GM21786 (cell line): ENCODE data around the gene CPNE6.

Experiments
- ATAC-seq: cut with Tn5 transposase; IDR thresholded peaks from one replicate; pipeline ENCODE4 v1.9.1; 2021; ENCODE audit not compliant: unreplicated experiment

CPNE6 gene

DNA sequence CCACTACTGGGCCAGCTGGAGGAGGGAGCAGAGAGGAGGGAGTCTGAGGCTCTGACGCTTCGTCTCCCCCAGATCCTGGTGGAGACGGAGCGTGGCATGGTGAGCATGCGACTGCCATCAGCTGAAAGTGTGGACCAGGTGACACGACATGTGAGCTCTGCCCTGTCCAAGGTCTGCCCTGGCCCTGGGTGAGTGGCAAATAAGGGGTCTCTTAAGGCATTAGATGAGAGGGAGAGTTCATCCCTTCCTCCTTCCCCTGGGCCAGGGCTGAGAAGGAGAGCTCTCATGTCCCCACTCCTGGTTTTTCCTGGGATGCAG lies 17.1 kb upstream of the CPNE6 start:
- no peak for ATAC-seq

DNA sequence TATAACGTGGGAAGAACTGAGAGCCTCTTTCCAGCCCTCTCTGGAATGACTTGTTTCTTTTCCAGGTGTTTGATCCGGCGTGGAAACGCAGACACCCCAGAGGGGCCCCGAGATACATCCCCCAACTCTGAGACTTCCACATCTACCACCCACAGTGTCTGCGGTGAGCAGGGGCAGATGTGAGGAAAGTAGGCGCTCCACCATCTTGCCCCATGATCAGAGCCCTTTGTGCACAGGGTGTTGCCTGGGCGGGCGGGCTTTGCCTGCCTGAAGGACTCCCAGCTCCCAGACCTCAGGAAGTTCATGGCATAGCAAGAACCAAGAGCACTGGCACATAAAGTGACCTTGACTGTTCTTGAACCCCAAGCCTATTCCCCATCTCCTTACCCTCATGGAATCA lies 16.7 kb upstream of the CPNE6 start:
- ATAC-seq, result no peak

DNA sequence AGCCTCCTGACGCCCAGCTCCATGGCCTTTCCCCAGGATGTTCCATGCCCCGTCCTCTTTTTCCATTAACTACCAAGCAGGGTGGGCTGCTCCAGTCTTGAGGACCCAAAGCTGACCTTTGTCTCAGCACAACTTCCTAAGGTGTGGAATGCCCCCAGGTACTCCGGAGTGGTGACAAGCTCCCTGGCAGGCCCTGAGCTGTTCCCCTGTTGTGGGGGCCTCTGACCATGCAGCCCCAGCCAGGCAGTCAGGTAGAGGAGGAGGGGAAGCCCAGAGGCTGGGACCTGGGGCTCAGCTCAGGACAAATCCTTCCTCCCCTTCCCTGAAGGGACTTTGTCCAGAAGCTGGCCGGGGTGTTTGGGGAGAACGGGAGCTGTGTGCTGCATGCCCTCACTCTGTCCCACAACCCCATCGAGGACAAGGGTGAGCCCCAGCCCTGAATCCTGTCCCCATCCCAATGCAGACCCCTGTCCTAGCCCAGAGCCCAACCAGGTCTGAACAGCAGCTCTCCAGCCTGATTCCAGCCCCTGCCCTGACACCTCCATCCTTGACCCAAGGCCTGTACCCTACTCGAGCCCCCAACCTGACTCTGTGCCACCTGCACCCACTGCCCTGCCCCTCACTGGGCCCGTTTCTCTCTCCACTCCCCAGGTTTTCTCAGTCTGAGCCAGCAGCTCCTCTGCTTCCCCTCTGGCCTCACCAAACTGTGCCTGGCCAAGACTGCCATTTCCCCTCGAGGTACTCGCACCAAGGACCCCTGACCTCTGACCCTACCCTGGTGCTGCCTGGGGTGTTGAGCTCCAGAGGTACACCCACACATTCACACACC lies 15.2 kb upstream of the CPNE6 start:
- no peak for ATAC-seq

DNA sequence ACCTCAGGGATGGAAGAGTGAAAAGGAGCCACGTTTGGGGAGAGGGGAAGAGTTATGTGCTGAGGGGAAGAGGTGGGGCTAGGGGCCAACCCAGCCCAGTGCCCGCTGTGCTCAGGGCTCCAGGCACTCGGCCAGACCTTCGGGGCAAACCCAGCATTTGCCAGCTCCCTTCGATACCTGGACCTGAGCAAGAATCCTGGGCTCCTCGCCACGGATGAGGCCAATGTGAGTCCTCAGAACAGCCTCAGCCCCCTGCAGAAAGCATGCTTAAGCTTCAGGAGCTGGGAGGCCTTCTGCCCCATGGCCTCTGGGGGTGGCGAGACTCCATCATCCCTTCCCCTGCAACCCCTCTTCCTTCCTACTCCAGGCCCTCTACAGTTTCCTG lies 14.6 kb upstream of the CPNE6 start:
- ATAC-seq, result no peak

DNA sequence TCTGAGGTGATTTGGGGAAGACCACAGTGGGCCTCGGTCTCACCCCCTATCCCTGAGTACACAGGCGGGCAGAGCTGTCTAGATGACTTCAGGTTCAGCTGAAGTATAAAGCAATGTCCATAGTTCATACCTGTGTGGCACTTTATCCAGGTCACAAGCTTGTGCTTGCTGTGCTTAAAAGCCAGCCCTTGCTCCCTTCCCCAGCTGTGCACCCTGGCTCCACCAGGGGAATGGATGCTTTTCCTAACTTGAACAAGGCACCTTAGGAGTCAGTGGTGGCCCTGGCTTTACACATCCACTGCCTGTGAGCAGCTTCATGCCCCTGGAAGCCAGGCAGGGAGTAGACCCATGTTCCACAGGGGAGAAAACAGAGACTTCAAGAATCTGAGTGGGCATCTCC lies 14.1 kb upstream of the CPNE6 start:
- no peak for ATAC-seq

DNA sequence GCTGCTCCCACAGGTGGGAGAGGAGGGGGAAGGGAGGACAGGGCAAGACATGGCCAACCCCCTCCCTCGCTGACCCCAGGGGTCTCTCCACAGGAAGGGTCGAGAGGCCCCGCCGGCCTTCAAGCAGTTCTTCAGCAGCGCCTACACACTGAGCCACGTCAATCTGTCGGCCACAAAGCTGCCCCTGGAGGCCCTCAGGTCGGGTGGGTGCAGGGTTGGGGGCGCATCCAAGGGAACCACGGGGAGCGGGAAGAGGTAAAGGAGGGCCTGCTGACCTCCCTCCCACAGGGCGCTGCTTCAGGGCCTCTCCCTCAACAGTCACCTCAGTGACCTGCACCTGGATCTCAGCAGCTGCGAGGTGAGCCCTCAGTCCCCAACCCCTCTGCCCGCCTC lies 13.5 kb upstream of the CPNE6 start:
- no peak for ATAC-seq

DNA sequence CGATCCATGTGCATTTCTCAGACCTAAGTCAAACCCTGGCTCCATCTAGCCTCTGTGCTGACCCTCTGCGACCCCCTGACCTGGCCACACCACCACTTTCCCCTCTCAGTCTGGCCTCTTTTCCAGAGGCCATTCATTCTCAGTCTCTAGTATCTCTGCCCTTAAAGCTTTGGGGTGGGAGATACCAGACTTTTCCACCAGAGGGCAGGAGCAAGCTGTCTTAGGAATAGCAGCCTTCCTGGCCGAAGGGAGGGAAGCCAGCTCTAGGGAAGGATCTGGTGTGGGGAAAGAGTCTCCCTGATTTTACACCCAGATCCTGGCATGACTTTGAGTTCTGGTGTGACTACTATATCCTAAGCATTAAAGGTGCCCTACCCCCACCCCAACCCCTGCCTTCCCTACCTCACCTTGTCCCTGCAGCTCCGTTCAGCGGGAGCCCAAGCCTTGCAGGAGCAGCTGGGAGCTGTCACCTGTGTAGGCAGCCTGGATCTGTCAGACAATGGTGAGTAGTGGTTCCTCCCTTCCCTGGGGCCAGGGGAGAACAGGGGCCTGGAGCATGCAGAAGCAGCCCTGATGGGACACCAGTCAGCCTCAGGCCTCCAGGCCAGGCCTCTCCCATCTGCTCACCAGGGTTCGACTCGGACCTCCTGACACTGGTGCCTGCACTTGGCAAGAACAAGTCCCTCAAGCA lies 13.0 kb upstream of the CPNE6 start:
- no peak for ATAC-seq

DNA sequence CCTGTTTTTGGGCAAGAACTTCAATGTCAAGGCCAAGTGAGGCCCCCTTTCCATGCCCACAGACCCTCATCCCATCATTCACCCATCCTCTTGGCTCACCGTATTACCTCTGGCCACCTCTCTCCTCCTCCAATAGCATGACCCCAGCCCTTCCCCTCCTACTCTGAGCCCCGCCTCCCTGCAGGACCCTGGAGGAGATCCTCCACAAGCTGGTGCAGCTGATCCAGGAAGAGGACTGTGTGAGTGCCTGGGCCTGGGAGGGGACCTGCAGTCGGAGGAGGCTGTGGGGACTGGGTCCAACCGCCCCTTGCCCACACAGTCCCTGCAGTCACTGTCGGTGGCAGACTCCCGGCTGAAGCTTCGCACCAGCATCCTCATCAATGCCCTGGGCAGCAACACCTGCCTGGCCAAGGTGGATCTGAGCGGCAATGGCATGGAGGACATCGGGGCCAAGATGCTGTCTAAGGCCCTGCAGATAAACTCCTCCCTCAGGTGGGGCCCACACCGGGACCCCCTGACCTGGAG lies 12.3 kb upstream of the CPNE6 start:
- no peak for ATAC-seq

DNA sequence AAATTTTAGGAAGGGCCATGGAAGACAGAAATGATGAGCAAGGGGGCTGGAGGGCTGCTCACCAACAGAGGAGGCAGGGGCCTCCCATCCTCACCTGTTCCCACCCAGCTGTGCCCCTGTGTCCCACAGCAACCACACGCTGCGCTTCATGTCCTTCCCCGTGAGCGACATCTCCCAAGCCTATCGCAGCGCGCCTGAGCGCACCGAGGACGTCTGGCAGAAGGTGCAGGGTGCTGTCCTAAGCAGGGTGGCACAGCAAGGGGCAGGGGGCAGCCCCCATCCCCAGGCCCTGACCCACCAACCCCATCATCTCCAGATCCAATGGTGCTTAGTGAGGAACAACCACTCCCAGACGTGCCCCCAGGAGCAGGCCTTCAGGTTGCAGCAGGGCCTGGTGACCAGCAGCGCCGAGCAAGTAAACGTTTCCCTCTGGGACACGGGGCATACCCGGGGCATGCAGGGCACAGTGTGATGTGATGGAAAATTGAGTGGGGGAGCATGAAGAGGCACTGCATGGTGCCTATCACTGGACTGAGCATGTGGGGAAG lies 11.4 kb upstream of the CPNE6 start:
- ATAC-seq, result no peak

DNA sequence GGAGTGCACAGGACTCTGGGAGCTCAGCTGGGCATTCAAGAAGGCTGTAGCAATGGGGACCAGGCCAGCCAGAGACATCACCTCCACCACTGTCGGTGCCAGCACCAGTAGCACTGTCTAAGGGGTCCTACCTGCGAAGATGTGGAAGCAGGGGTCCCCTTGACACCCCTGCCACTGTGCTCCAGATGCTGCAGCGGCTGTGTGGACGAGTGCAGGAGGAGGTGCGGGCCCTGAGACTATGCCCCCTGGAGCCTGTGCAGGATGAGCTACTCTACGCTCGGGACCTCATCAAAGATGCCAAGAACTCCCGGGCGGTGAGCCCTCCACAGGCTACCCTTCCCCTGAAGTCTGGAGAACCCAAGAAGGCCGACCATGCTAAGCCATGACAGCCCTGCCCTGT lies 10.9 kb upstream of the CPNE6 start:
- ATAC-seq, result no peak

DNA sequence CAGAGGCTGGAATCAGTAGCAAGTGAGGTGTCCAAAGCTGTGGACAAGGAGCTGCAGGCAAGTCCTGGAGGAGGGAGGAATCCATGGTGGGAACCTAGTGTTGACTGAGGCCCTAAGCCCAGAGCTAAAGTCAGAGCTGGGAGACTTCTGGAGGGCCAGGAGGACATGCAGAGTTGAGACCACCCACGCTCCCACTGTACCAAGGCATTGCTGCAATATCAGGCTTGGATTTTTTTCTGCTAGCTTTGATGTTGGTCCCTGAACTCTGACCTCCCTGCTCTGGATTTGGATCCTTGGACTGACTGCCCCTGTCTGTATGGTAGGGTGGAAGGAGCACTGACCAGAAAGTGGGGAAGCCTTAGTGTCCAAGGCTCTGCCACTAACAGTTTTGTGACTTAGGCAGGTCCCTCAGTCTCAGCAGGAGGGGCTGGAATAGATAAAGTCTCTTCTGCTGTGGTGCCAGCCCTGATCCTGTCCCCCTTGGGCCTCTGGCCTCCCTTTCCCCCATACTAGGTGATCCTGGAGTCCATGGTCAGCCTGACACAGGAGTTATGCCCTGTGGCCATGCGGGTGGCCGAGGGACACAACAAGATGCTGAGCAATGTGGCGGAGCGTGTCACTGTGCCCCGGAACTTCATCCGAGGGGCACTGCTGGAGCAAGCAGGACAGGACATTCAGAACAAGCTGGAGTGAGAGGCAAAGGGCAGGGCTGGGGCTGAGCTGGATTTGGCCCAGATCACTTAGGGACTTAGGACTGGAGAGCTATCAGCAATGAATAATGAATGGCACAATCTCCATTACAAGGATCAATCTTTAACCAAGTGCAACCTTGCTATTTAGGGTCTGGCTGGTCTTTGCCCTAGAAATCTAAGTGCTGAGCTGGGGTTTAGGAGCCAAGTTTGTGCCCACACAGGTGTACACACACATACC lies 10.1 kb upstream of the CPNE6 start:
- no peak for ATAC-seq

DNA sequence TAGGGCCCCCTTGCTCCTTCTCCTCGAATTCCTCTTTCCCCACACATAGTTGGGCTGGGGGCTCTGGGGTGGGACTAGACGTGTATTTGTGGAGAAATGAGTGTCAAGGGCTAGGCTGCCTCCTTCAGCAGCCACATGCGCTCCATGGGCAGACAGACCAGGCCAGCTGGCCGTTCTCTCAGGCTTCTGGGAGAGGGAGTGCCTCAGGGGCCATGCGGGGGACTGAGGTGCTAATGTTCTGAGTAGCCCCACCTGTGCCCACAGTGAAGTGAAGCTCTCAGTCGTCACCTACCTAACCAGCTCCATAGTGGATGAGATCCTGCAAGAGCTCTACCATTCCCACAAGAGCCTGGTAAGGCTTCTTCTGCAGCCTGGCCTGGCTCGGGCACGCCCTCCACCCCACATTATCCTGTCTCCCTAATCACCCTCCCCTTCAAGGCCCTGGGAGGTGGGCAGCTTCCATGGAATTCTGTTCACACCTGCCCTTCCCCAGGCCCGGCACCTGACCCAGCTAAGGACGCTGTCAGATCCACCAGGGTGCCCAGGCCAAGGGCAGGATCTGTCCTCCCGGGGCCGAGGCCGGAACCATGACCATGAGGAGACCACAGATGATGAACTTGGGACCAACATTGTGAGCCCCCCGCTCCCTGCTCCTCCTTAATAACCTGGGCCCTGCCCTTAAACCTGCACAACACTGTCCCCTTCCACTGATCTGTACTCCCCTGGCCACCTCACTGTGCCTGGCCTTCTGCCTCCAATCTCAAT lies 9.0 kb upstream of the CPNE6 start:
- no peak for ATAC-seq

DNA sequence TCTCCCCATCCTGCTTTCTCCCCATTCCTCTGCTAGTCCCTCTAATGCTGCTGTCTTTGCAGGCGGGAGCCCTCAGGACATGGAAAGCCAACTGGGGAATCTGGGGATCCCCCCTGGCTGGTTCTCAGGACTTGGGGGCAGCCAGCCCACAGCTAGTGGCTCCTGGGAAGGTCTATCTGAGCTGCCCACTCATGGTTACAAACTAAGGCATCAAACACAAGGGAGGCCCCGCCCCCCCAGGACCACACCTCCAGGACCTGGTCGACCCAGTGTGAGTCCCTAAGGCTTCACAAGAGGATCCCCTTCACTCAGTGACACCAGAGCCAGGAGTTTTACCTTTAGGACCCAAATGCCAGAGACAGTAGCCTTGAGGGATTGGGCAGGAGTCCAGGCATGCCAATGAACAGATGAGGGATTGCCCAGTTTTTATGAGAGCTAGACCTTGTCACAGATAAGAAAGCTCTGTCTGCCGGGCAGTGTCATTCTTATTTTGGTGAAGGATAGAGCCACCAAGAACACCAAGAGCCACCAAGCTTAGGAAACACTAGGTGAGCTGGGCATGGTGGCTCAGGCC lies 8.0 kb upstream of the CPNE6 start:
- no peak for ATAC-seq

DNA sequence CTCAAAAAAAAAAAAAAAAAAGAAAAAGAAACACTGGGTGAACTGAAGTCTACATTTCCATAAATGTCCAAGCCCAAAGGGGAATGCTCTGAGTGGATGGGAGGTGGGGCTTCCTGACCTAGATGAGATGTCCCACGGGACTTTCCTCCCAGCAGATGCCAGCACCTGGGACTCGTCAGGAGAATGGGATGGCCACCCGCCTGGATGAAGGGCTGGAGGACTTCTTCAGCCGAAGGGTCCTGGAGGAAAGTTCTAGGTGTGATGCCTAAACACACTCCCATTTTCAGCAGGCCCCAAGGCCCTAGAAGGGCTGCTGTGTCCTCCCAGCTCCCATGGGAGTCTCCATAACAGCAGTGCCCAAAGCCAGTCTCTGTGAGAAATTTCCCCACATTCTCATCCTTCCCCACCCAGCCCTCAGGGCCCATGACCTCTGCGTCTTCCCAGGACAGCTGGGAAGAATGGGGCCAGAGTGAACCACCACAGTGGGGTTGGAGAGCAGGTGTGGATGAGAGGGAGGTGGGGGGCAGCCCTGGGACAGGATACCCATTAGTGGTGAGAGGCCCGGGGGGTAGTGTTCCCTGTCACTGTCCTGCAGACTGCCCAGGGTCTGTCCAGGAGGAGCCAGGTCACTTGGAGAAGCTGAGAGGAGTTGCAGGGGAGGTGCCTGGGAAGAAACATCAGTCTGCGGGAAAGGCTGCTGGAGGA lies 7.1 kb upstream of the CPNE6 start:
- no peak for ATAC-seq

DNA sequence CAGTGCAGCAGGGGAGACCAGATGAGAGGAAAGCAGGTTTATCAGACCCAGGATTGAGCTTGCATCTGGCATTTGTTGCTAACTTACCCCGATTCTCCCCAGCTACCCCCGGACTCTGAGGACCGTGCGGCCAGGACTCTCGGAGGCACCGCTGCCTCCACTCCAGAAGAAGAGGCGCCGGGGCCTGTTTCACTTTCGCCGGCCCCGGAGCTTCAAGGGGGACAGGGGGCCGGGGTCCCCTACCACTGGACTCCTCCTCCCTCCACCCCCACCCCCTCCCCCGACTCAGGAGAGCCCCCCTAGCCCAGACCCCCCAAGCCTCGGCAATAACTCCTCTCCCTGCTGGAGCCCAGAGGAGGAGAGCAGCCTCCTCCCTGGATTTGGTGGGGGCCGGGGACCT lies 6.5 kb upstream of the CPNE6 start:
- no peak for ATAC-seq

DNA sequence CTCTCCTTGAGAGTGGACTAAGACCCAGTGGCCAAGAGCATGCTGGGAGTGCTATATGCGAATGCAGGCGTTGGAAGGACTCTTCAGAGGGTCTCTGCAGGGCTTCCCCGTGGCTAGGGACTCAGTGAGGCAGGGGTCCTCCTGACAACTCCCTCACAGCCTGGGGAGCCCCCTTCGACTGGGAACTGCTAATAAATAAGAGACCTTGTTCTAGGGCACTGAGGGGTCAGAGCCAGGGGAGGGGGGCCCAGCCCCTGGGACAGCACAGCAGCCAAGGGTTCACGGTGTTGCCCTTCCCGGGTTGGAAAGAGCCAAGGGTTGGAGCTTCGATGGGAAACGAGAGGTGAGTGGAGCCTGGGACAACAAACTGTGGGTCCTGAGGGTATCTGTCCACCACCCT lies 6.0 kb upstream of the CPNE6 start:
- no peak for ATAC-seq

DNA sequence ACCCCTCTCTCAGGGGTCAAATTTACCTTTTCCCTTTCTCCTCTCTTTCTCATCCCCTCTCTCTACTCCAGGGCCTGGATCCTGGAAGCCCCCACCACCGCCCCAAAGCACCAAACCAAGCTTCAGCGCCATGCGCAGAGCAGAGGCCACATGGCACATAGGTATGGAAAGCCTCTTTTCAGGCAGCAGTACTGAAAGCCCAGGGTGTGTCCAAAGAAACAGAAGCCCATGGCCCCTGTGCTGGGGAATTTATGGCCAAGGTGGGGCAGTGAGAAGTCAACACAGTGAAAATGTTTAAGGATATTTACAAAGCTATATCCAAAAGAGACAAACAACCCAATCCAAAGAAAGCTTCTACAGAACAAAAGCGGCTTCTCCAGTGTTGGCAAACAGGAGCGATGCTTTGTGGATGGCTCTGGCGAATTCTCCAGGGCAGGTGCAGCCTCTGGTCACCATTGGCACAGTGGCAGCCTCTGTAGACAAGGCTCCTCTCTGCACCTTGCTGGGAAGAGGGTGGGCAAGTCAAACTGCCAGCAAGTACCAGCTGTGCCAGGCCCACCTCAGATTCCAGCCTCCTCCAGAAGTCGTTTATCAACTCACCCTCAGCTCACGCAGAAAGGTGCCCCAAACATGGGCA lies 4.7 kb upstream of the CPNE6 start:
- ATAC-seq, result no peak

DNA sequence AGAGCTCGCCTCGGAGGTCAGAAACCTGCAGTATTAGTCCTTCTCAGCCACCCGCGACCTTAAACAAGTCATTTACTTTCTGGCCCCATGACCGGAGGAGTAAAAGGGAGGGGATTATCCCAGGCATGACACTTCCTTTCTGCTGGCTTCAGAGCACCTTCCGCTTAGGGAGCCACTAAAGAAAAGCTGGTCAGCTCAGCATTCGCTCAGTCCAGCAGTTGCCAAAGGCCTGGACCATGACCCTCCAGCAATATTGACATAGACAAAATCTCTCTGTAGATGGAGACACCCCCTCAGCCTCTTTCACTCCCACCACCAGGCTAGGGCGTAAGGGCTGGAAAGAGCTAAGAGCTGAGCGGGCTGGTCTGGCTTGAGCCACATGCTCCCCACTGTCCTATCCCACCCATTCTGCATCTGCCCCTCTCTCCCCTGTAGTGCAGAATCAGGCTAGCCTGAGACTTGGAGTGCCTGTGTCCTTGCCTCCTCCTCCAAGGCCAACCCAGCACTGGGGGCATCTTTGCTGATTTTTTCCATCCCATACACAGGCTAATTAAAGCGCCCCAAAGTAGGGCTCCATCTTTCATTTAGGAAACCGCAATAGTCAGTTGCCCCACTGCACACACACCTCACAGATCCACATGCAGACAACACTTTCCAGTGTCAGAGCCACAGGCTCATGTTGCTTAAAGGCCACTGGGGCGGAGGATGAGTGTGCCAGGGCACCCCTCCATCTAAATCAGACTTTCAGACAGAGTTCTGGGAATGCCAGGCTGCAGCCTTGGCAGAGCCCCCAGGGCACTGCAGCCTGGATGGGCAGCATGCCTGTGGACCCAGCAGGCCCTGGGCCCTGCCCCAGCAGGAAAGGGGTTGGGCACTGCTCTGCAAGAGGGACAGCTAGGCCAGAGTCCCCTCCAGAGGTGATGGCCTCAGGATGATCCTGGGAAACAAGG lies 4.0 kb upstream of the CPNE6 start:
- no peak for ATAC-seq
